H9 (cell line): ENCODE results near the gene MTG2. TPM values are rescaled to one million over a fixed set of nuclear protein-coding genes. Genes with fewer than 3 reads are reported as not detected.

Experiments used
- DNase-seq: peaks from one replicate; pipeline ENCODE4 v3.0.0-alpha.2; 2017
- H2AFZ ChIP-seq: one replicate; pipeline ENCODE4 v1.6.1; 2013; ENCODE audit warnings: mild to moderate bottlenecking, low read length, control low read depth, moderate library complexity
- H2AK5ac ChIP-seq: 2 replicates; pipeline ENCODE4 v1.6.1; 2013; ENCODE audit warnings: low read length, control low read depth, mixed read lengths; ENCODE audit not compliant: insufficient read length
- H2BK120ac ChIP-seq: one replicate; pipeline ENCODE4 v1.6.1; 2013; ENCODE audit warnings: low read depth, mild to moderate bottlenecking, low read length, control low read depth, inconsistent platforms; ENCODE audit not compliant: poor library complexity, severe bottlenecking
- H2BK12ac ChIP-seq: 2 replicates; pipeline ENCODE4 v1.6.1; 2013; ENCODE audit warnings: low read length, control low read depth, mixed read lengths, low read depth; ENCODE audit not compliant: insufficient read length
- H2BK15ac ChIP-seq: 2 replicates; pipeline ENCODE4 v1.6.1; 2013; ENCODE audit warnings: low read depth, low read length, control low read depth
- H2BK20ac ChIP-seq: one replicate; pipeline ENCODE4 v1.6.1; 2013; ENCODE audit warnings: low read depth, mild to moderate bottlenecking, low read length, control low read depth, inconsistent platforms; ENCODE audit not compliant: poor library complexity, severe bottlenecking
- H2BK5ac ChIP-seq: 2 replicates; pipeline ENCODE4 v1.6.1; 2013; ENCODE audit warnings: low read length, control low read depth, mixed read lengths; ENCODE audit not compliant: insufficient read length
- H3K14ac ChIP-seq: 2 replicates; pipeline ENCODE4 v1.6.1; 2013; ENCODE audit warnings: low read length, control low read depth; ENCODE audit not compliant: insufficient read depth
- H3K18ac ChIP-seq: 2 replicates; pipeline ENCODE4 v1.6.1; 2013; ENCODE audit warnings: low read depth, mild to moderate bottlenecking, mixed read lengths, low read length, control low read depth; ENCODE audit not compliant: insufficient read length
- H3K23ac ChIP-seq: 2 replicates; pipeline ENCODE4 v1.6.1; 2013; ENCODE audit warnings: low read length, control low read depth, mixed read lengths, low read depth; ENCODE audit not compliant: insufficient read length
- H3K23me2 ChIP-seq: 2 replicates; pipeline ENCODE4 v1.6.1; 2013; ENCODE audit warnings: low read depth, mild to moderate bottlenecking, mixed read lengths, low read length, control low read depth; ENCODE audit not compliant: insufficient read length, poor library complexity, severe bottlenecking
- H3K27ac ChIP-seq: 2 replicates; pipeline ENCODE4 v1.5.1; 2013; ENCODE audit warnings: low read length, control low read depth, mixed read lengths, low read depth; ENCODE audit not compliant: insufficient read length
- H3K27me3 ChIP-seq: 2 replicates; pipeline ENCODE4 v1.6.1; 2013; ENCODE audit warnings: low read length, control low read depth, inconsistent platforms; ENCODE audit not compliant: insufficient read depth
- H3K4ac ChIP-seq: 2 replicates; pipeline ENCODE4 v1.6.1; 2013; ENCODE audit warnings: low read depth, mild to moderate bottlenecking, control low read depth, inconsistent platforms, low read length, moderate library complexity
- H3K4me1 ChIP-seq: 2 replicates; pipeline ENCODE4 v1.6.1; 2013; ENCODE audit warnings: low read length, control low read depth, inconsistent platforms; ENCODE audit not compliant: insufficient read depth
- H3K4me2 ChIP-seq: 2 replicates; pipeline ENCODE4 v1.6.1; 2013; ENCODE audit warnings: low read length, control low read depth, mixed read lengths; ENCODE audit not compliant: insufficient read length, insufficient read depth
- H3K56ac ChIP-seq: 2 replicates; pipeline ENCODE4 v1.6.1; 2013; ENCODE audit warnings: low read depth, mild to moderate bottlenecking, mixed read lengths, low read length, control low read depth; ENCODE audit not compliant: insufficient read length
- H3K79me1 ChIP-seq: 2 replicates; pipeline ENCODE4 v1.6.1; 2013; ENCODE audit warnings: low read depth, mild to moderate bottlenecking, moderate library complexity, low read length, control low read depth, inconsistent platforms; ENCODE audit not compliant: insufficient read depth, poor library complexity, severe bottlenecking
- H3K79me2 ChIP-seq: 2 replicates; pipeline ENCODE4 v1.6.1; 2013; ENCODE audit warnings: low read length, control low read depth, inconsistent platforms; ENCODE audit not compliant: insufficient read depth
- H3K9ac ChIP-seq: 2 replicates; pipeline ENCODE4 v1.6.1; 2013; ENCODE audit warnings: low read length, control low read depth, mixed read lengths; ENCODE audit not compliant: insufficient read length; ENCODE audit errors: extremely low read depth
- H3K9me3 ChIP-seq: one replicate; pipeline ENCODE4 v1.6.1; 2013; ENCODE audit warnings: low read depth, low read length, inconsistent platforms; ENCODE audit not compliant: control insufficient read depth
- H3T11ph ChIP-seq: one replicate; pipeline ENCODE4 v1.6.1; 2013; ENCODE audit warnings: mild to moderate bottlenecking, low read length, control low read depth, inconsistent platforms
- H4K20me1 ChIP-seq: one replicate; pipeline ENCODE4 v1.6.1; 2013; ENCODE audit not compliant: control insufficient read depth, insufficient read length, insufficient read depth
- H4K5ac ChIP-seq: 2 replicates; pipeline ENCODE4 v1.6.1; 2013; ENCODE audit warnings: low read depth, mild to moderate bottlenecking, mixed read lengths, low read length, control low read depth; ENCODE audit not compliant: insufficient read length
- H4K8ac ChIP-seq: replicated peaks from 2 replicates; pipeline ENCODE4 v1.6.1; 2013; ENCODE audit warnings: low read length, control low read depth, mixed read lengths, low read depth; ENCODE audit not compliant: insufficient read length
- H4K91ac ChIP-seq: 2 replicates; pipeline ENCODE4 v1.6.1; 2013; ENCODE audit warnings: low read depth, mild to moderate bottlenecking, moderate library complexity, mixed read lengths, low read length, control low read depth; ENCODE audit not compliant: insufficient read length
- H3K27ac Mint-ChIP-seq, 3 experiments: 2 replicates in 2 of 3; 3 replicates in 1 of 3; pipeline ENCODE4 v1.8.0; 2020 to 2021; ENCODE audit warnings: mixed read lengths in 3 of 3, mild to moderate bottlenecking in 1 of 3, moderate library complexity in 1 of 3
- H3K27me3 Mint-ChIP-seq: 2 replicates; pipeline ENCODE4 v1.8.0; 2021; ENCODE audit warnings: low read depth, mild to moderate bottlenecking, moderate library complexity, mixed read lengths
- H3K36me3 Mint-ChIP-seq, 3 experiments: 2 replicates in 2 of 3; 3 replicates in 1 of 3; pipeline ENCODE4 v1.8.0; 2020 to 2021; ENCODE audit warnings: low read depth in 3 of 3, mixed read lengths in 3 of 3; ENCODE audit not compliant: insufficient read depth in 1 of 3
- H3K4me1 Mint-ChIP-seq, 2 experiments: 2 replicates each; pipeline ENCODE4 v1.8.0; 2020; ENCODE audit warnings: mixed read lengths in 2 of 2
- H3K4me3 Mint-ChIP-seq, 2 experiments: 2 replicates in 1 of 2; 3 replicates in 1 of 2; pipeline ENCODE4 v1.8.0; 2020 to 2021; ENCODE audit warnings: mild to moderate bottlenecking in 2 of 2, mixed read lengths in 2 of 2, moderate library complexity in 1 of 2
- H3K9me3 Mint-ChIP-seq, 2 experiments: 2 replicates in 1 of 2; 3 replicates in 1 of 2; pipeline ENCODE4 v1.8.0; 2020; ENCODE audit warnings: mild to moderate bottlenecking in 2 of 2, mixed read lengths in 2 of 2, moderate library complexity in 1 of 2
- WGBS: extraction: QIAGEN DNeasy Blood & Tissue Kit; methylation state at CpG from one replicate; pipeline ENCODE4 v1.1.7; 2013; ENCODE audit warnings: missing lambda C conversion rate, low lambda C conversion rate, mixed read lengths; ENCODE audit not compliant: insufficient read length; ENCODE audit errors: extremely low coverage; 5-methylcytosine and 5-hydroxymethylcytosine counted together
- total RNA-seq: library from RNA; stranded (reverse); gene quantifications from 2 replicates; pipeline ENCODE4 v1.2.1, GENCODE V29; 2021
- TF ChIP-seq, protein P1 (sequence below): fragments of 200-600 bp; sonication (generic); conservative IDR thresholded peaks from 3 replicates; pipeline ENCODE4 v1.8.0; 2021; ENCODE audit warnings: antibody characterized with exemption, mild to moderate bottlenecking

The MTG2 gene
- total RNA-seq, 1 experiment from 2014 or later, result 25.1 TPM

DNA sequence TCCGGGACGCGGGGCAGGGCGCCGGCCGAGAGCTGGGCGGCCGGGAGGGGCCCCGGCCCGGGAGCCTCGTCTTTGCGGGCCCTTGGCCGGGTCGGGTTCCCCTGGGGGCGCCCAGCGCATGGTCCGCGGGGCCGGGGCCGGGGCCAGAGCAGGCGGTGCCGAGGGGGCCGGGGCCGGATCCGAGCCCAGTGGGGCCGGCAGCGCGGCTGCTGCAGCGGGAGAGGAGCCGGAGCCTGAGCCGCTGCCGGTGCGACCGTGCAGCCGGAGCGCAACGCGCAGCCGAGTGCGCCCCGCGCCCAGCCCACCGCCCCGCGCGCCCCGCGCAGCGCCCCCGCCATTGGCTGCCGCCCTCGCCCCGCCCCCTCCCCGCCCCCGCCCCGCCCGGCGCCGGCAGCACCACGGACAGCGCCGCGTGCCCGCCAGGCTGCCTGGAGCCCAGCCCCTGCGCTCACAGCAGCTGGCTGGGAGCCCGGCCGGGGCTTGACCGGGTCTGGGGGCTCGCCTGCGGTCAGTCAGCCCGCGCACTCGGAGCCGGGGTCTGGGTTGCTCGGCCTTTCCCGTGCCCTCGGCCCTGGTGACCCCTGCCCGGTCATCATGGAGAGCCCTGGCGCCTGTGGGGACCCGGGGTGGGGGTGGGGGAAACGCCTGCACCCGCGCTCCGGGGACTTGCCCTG is 37.3 kb downstream of the MTG2 start, which contains the start of gene HRH3:
Gene HRH3, minus strand, starts transcription at position 287 of the 674 bp plus-strand sequence. CDS start 308 bp downstream, outside the sequence.
- peaks cover 14 to 23% of the 10 kb centered on the region in 2 experiments for H3K4me1 Mint-ChIP-seq
- Histone ChIP-seq H2AK5ac (no peak within 1 kb of the TSS), H4K20me1 (no peaks in the 10 kb centered on the region), H2BK5ac (no peak within 1 kb of the TSS), H2BK12ac (no peak within 1 kb of the TSS), H4K8ac (no peak within 1 kb of the TSS), H2AFZ (no peak within 1 kb of the TSS), H4K91ac (no peak within 1 kb of the TSS), H3K23ac (no peak within 1 kb of the TSS), H2BK120ac (no peak within 1 kb of the TSS), H3K4me2 (peak within 1 kb of the TSS; percentile 84), H3K18ac (no peak within 1 kb of the TSS), H3K4me1 (no peaks in the 10 kb centered on the region), H3K4ac (no peak within 1 kb of the TSS), H3K14ac (peak within 1 kb of the TSS; percentile 60), H3K79me1 (no peaks in the 10 kb centered on the region), H2BK20ac (no peak within 1 kb of the TSS), H3K56ac (no peak within 1 kb of the TSS), H3K27ac (no peak within 1 kb of the TSS), H3K23me2 (peaks cover 12% of the 10 kb centered on the region), H2BK15ac (no peak within 1 kb of the TSS), H3T11ph (no peak within 1 kb of the TSS), H3K9me3 (no peaks in the 10 kb centered on the region), H4K5ac (no peak within 1 kb of the TSS), H3K9ac (no peak within 1 kb of the TSS), H3K27me3 (peaks cover 29% of the 10 kb centered on the region; the same call in 1 of the 2 replicates), H3K79me2 (no peaks in the 10 kb centered on the region)
- peak; percentile 82 for DNase-seq
- H3K27me3 Mint-ChIP-seq, result peaks cover 86% of the 10 kb centered on the region
- no CpG with 5 or more reads among the region's 84 CpGs for WGBS
- H3K9me3 Mint-ChIP-seq, result no peaks in the 10 kb centered on the region
- peak within 1 kb of the TSS; percentile 55 to 81 for H3K4me3 Mint-ChIP-seq
- H3K36me3 Mint-ChIP-seq, result no peaks in the 10 kb centered on the region
- TF ChIP-seq, protein P1, sequence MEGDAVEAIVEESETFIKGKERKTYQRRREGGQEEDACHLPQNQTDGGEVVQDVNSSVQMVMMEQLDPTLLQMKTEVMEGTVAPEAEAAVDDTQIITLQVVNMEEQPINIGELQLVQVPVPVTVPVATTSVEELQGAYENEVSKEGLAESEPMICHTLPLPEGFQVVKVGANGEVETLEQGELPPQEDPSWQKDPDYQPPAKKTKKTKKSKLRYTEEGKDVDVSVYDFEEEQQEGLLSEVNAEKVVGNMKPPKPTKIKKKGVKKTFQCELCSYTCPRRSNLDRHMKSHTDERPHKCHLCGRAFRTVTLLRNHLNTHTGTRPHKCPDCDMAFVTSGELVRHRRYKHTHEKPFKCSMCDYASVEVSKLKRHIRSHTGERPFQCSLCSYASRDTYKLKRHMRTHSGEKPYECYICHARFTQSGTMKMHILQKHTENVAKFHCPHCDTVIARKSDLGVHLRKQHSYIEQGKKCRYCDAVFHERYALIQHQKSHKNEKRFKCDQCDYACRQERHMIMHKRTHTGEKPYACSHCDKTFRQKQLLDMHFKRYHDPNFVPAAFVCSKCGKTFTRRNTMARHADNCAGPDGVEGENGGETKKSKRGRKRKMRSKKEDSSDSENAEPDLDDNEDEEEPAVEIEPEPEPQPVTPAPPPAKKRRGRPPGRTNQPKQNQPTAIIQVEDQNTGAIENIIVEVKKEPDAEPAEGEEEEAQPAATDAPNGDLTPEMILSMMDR, result no peak
- peak within 1 kb of the TSS in 1 of 3 experiments; percentile 87; a peak in 1 of 7 replicates for H3K27ac Mint-ChIP-seq
